Measurements from ENCODE around the gene MGME1. TPM values are rescaled to one million over a fixed set of nuclear protein-coding genes. Genes with fewer than 3 reads are reported as not detected.

Gene MGME1
- total and polyA plus RNA-seq, 2 of the 13 experiments (the other 11 are each of a cell fraction or from before 2014, with no cell fraction given): 36.7 to 66.6 TPM

DNA sequence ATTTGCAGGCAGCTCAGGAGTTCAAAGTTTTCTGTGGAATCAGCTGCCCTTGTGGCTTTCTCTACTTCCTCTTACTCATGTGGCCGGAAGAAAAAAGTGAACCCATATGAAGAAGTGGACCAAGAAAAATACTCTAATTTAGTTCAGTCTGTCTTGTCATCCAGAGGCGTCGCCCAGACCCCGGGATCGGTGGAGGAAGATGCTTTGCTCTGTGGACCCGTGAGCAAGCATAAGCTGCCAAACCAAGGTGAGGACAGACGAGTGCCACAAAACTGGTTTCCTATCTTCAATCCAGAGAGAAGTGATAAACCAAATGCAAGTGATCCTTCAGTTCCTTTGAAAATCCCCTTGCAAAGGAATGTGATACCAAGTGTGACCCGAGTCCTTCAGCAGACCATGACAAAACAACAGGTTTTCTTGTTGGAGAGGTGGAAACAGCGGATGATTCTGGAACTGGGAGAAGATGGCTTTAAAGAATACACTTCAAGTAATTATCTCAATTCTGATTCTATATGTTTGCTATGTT, 1.1 kb downstream of the MGME1 start (continued):
- TF ChIP-seq ZBTB7B (CRISPR knock-in tag; IDR thresholded peaks at IDR 0.05) (no peak), CENPX (CRISPR knock-in tag; IDR thresholded peaks at IDR 0.05) (no peak), GPN1 (CRISPR knock-in tag; IDR thresholded peaks at IDR 0.05; ENCODE audit: borderline replicate concordance) (no peak), ZNF496 (CRISPR knock-in tag; IDR thresholded peaks at IDR 0.05; ENCODE audit: insufficient replicate concordance) (no peak), FOXA1 (IDR thresholded peaks at IDR 0.05) (no peak), FOXA1 (CRISPR knock-in tag; IDR thresholded peaks at IDR 0.05) (no peak), ZSCAN31 (CRISPR knock-in tag; IDR thresholded peaks at IDR 0.05; ENCODE audit: low read depth) (no peak), ZNF567 (CRISPR knock-in tag; IDR thresholded peaks at IDR 0.05; ENCODE audit: borderline replicate concordance) (no peak), XRCC5 (optimal IDR thresholded peaks at IDR 0.05; ENCODE audit: low read length) (no peak), KLF16 (CRISPR knock-in tag; IDR thresholded peaks at IDR 0.05) (no peak; a peak in 1 of 4 replicates), ZNF510 (CRISPR knock-in tag; IDR thresholded peaks at IDR 0.05; ENCODE audit: low read depth) (no peak), SMAD9 (CRISPR knock-in tag; IDR thresholded peaks at IDR 0.05) (no peak), ZNF570 (CRISPR knock-in tag; IDR thresholded peaks at IDR 0.05; ENCODE audit: borderline replicate concordance) (no peak), ZNF160 (CRISPR knock-in tag; IDR thresholded peaks at IDR 0.05) (no peak), TCF7L2 (IDR thresholded peaks at IDR 0.05; ENCODE audit: low read depth, low read length) (no peak)
- TF ChIP-seq, protein P1, sequence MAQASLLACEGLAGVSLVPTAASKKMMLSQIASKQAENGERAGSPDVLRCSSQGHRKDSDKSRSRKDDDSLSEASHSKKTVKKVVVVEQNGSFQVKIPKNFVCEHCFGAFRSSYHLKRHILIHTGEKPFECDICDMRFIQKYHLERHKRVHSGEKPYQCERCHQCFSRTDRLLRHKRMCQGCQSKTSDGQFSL (CRISPR knock-in tag; IDR thresholded peaks at IDR 0.05): no peak
- TF ChIP-seq, protein P2, sequence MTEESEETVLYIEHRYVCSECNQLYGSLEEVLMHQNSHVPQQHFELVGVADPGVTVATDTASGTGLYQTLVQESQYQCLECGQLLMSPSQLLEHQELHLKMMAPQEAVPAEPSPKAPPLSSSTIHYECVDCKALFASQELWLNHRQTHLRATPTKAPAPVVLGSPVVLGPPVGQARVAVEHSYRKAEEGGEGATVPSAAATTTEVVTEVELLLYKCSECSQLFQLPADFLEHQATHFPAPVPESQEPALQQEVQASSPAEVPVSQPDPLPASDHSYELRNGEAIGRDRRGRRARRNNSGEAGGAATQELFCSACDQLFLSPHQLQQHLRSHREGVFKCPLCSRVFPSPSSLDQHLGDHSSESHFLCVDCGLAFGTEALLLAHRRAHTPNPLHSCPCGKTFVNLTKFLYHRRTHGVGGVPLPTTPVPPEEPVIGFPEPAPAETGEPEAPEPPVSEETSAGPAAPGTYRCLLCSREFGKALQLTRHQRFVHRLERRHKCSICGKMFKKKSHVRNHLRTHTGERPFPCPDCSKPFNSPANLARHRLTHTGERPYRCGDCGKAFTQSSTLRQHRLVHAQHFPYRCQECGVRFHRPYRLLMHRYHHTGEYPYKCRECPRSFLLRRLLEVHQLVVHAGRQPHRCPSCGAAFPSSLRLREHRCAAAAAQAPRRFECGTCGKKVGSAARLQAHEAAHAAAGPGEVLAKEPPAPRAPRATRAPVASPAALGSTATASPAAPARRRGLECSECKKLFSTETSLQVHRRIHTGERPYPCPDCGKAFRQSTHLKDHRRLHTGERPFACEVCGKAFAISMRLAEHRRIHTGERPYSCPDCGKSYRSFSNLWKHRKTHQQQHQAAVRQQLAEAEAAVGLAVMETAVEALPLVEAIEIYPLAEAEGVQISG (CRISPR knock-in tag; IDR thresholded peaks at IDR 0.05): no peak
- TF ChIP-seq, protein P3, sequence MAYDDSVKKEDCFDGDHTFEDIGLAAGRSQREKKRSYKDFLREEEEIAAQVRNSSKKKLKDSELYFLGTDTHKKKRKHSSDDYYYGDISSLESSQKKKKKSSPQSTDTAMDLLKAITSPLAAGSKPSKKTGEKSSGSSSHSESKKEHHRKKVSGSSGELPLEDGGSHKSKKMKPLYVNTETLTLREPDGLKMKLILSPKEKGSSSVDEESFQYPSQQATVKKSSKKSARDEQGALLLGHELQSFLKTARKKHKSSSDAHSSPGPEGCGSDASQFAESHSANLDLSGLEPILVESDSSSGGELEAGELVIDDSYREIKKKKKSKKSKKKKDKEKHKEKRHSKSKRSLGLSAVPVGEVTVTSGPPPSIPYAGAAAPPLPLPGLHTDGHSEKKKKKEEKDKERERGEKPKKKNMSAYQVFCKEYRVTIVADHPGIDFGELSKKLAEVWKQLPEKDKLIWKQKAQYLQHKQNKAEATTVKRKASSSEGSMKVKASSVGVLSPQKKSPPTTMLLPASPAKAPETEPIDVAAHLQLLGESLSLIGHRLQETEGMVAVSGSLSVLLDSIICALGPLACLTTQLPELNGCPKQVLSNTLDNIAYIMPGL (CRISPR knock-in tag; IDR thresholded peaks at IDR 0.05; ENCODE audit: borderline replicate concordance in 1 of 2, low read depth in 1 of 2): no peak
- TF ChIP-seq, protein P4, sequence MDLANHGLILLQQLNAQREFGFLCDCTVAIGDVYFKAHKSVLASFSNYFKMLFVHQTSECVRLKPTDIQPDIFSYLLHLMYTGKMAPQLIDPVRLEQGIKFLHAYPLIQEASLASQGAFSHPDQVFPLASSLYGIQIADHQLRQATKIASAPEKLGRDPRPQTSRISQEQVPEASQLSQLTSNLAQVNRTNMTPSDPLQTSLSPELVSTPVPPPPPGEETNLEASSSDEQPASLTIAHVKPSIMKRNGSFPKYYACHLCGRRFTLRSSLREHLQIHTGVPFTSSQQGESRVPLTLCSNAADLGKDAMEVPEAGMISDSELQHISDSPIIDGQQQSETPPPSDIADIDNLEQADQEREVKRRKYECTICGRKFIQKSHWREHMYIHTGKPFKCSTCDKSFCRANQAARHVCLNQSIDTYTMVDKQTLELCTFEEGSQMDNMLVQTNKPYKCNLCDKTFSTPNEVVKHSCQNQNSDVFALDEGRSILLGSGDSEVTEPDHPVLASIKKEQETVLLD (CRISPR knock-in tag; IDR thresholded peaks at IDR 0.05; ENCODE audit: low read depth): no peak
- TF ChIP-seq, protein P5, sequence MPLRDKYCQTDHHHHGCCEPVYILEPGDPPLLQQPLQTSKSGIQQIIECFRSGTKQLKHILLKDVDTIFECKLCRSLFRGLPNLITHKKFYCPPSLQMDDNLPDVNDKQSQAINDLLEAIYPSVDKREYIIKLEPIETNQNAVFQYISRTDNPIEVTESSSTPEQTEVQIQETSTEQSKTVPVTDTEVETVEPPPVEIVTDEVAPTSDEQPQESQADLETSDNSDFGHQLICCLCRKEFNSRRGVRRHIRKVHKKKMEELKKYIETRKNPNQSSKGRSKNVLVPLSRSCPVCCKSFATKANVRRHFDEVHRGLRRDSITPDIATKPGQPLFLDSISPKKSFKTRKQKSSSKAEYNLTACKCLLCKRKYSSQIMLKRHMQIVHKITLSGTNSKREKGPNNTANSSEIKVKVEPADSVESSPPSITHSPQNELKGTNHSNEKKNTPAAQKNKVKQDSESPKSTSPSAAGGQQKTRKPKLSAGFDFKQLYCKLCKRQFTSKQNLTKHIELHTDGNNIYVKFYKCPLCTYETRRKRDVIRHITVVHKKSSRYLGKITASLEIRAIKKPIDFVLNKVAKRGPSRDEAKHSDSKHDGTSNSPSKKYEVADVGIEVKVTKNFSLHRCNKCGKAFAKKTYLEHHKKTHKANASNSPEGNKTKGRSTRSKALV (CRISPR knock-in tag; IDR thresholded peaks at IDR 0.05): no peak; the same call in 1 of the 2 replicates
- TF ChIP-seq, protein P6, sequence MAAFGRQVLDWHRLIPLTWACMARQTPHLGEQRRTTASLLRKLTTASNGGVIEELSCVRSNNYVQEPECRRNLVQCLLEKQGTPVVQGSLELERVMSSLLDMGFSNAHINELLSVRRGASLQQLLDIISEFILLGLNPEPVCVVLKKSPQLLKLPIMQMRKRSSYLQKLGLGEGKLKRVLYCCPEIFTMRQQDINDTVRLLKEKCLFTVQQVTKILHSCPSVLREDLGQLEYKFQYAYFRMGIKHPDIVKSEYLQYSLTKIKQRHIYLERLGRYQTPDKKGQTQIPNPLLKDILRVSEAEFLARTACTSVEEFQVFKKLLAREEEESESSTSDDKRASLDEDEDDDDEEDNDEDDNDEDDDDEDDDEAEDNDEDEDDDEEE (CRISPR knock-in tag; IDR thresholded peaks at IDR 0.05): peak; percentile 58; the same call in 1 of the 2 replicates

Data from HepG2 (cell line).